Hepatocyte (in vitro differentiated cells): ENCODE data around the gene SLC17A9.

ENCODE experiments used
- EZH2phosphoT487 ChIP-seq: fragments of 200-600 bp; sonication (generic); IDR thresholded peaks from one replicate; pipeline ENCODE4 v1.6.1; 2018; ENCODE audit warnings: antibody characterized with exemption, mild to moderate bottlenecking, low read depth, moderate library complexity; ENCODE audit not compliant: unreplicated experiment, severe bottlenecking
- TF ChIP-seq, protein P1 (sequence below): fragments of 200-600 bp; sonication (generic); IDR thresholded peaks from 2 replicates; pipeline ENCODE4 v1.5.1; 2016; ENCODE audit warnings: antibody characterized with exemption, mild to moderate bottlenecking; ENCODE audit not compliant: poor library complexity

DNA sequence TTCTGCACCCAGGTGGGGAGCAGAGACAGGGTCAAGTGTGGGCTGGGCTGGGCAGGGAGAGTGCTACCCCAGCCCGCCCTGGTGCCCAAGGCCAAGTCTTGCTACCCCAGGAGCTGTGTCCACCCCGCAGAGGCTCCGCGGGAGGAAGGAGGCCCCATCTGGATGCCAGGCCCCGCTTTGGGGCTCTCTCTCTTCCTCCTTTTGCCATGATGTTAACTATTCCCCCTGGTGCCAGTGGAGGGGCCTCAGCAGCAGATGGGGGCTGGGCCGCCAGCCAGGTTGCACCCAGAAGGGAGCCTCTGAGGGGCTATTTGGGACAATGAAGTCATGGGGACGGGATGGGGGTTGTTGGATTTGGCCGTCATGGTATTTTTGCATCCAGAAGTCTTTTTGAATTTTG, 9.3 kb downstream of the SLC17A9 start:
- TF ChIP-seq, protein P1, sequence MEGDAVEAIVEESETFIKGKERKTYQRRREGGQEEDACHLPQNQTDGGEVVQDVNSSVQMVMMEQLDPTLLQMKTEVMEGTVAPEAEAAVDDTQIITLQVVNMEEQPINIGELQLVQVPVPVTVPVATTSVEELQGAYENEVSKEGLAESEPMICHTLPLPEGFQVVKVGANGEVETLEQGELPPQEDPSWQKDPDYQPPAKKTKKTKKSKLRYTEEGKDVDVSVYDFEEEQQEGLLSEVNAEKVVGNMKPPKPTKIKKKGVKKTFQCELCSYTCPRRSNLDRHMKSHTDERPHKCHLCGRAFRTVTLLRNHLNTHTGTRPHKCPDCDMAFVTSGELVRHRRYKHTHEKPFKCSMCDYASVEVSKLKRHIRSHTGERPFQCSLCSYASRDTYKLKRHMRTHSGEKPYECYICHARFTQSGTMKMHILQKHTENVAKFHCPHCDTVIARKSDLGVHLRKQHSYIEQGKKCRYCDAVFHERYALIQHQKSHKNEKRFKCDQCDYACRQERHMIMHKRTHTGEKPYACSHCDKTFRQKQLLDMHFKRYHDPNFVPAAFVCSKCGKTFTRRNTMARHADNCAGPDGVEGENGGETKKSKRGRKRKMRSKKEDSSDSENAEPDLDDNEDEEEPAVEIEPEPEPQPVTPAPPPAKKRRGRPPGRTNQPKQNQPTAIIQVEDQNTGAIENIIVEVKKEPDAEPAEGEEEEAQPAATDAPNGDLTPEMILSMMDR, result no peak
- TF ChIP-seq EZH2phosphoT487, result no peak
